Neural cell (in vitro differentiated cells): Measurements from ENCODE around the gene YY1AP1. TPM values are rescaled to one million over a fixed set of nuclear protein-coding genes. Genes with fewer than 3 reads are reported as not detected.
"Not testable (repeated sequence)": the region's sequence is repeated elsewhere in the genome, so short reads cannot be mapped to it uniquely, and the experiment has no call there.

Source experiments
- H2AFZ ChIP-seq: fragments of 200-600, 300-800 bp; sonication (generic), shearing (Covaris generic); 2 replicates; pipeline ENCODE4 v1.6.0; 2014; ENCODE audit warnings: low read depth, mild to moderate bottlenecking, antibody characterized with exemption, low read length, moderate library complexity
- H3F3A ChIP-seq: fragments of 200-600 bp; shearing (Covaris generic); 2 replicates; pipeline ENCODE4 v1.6.1; 2016; ENCODE audit warnings: mild to moderate bottlenecking, moderate library complexity, mixed read lengths, antibody characterized with exemption, low read length; ENCODE audit not compliant: insufficient read depth, poor library complexity, severe bottlenecking
- H3K27ac ChIP-seq: fragments of 200-600, 300-800 bp; sonication (generic), shearing (Covaris generic); 2 replicates; pipeline ENCODE4 v1.5.1; 2014; ENCODE audit warnings: mild to moderate bottlenecking, low read length, moderate library complexity
- H3K27me3 ChIP-seq: fragments of 300-800, 200-600 bp; sonication (generic), shearing (Covaris generic); 2 replicates; pipeline ENCODE4 v1.6.0; 2014; ENCODE audit warnings: mild to moderate bottlenecking, low read depth, low read length, moderate library complexity; ENCODE audit not compliant: insufficient read depth
- H3K36me3 ChIP-seq: fragments of 300-800, 200-600 bp; sonication (generic), shearing (Covaris generic); 2 replicates; pipeline ENCODE4 v1.5.1; 2014; ENCODE audit warnings: mild to moderate bottlenecking, antibody characterized with exemption, low read length, moderate library complexity; ENCODE audit not compliant: insufficient read depth
- H3K4me2 ChIP-seq: fragments of 300-800, 200-600 bp; sonication (generic), shearing (Covaris generic); 2 replicates; pipeline ENCODE4 v1.6.0; 2014; ENCODE audit warnings: mild to moderate bottlenecking, low read length
- H3K4me3 ChIP-seq: fragments of 300-800, 200-600 bp; sonication (generic), shearing (Covaris generic); 2 replicates; pipeline ENCODE4 v1.5.1; 2014; ENCODE audit warnings: mild to moderate bottlenecking, low read length, moderate library complexity
- H3K79me2 ChIP-seq: fragments of 200-600 bp; shearing (Covaris generic); replicated peaks from 2 replicates; pipeline ENCODE4 v1.6.0; 2014; ENCODE audit warnings: mild to moderate bottlenecking, low read length, moderate library complexity; ENCODE audit not compliant: insufficient read depth
- H3K9ac ChIP-seq: fragments of 300-800, 200-600 bp; sonication (generic), shearing (Covaris generic); 2 replicates; pipeline ENCODE4 v1.6.1; 2016; ENCODE audit warnings: mild to moderate bottlenecking, low read length, mixed read lengths
- H3K9me2 ChIP-seq: fragments of 200-600 bp; shearing (Covaris generic); 2 replicates; pipeline ENCODE4 v1.6.1; 2016; ENCODE audit warnings: mild to moderate bottlenecking, low read length, mixed read lengths; ENCODE audit not compliant: insufficient read depth
- H3K9me3 ChIP-seq: fragments of 200-600, 300-800 bp; sonication (generic), shearing (Covaris generic); 2 replicates; pipeline ENCODE4 v1.6.1; 2016; ENCODE audit warnings: mild to moderate bottlenecking, mixed run types, low read length, moderate library complexity, mixed read lengths
- H4K20me1 ChIP-seq: fragments of 200-600 bp; shearing (Covaris generic); 2 replicates; pipeline ENCODE4 v1.6.1; 2016; ENCODE audit warnings: mild to moderate bottlenecking, mixed run types; ENCODE audit not compliant: insufficient read depth
- EP300 ChIP-seq: fragments of 450-650 bp; conservative IDR thresholded peaks from 2 replicates; pipeline ENCODE4 v1.6.1; 2014; ENCODE audit warnings: antibody characterized with exemption, mild to moderate bottlenecking, moderate library complexity; ENCODE audit not compliant: poor library complexity, severe bottlenecking
- EZH2 ChIP-seq: fragments of 200-600, 300-800 bp; shearing (Covaris generic), sonication (generic); IDR thresholded peaks from 2 replicates; pipeline ENCODE4 v1.6.1; 2014; ENCODE audit warnings: antibody characterized with exemption, low read length, borderline replicate concordance, mild to moderate bottlenecking; ENCODE audit not compliant: insufficient read depth, poor library complexity, severe bottlenecking
- POLR2AphosphoS5 ChIP-seq: IDR thresholded peaks from 2 replicates; pipeline ENCODE4 v1.6.1; 2012
- RAD21 ChIP-seq: fragments of 450-650 bp; conservative IDR thresholded peaks from 2 replicates; pipeline ENCODE4 v1.6.1; 2014; ENCODE audit warnings: antibody characterized with exemption, mild to moderate bottlenecking, moderate library complexity
- SMC3 ChIP-seq: fragments of 450-650 bp; conservative IDR thresholded peaks from 2 replicates; pipeline ENCODE4 v1.6.1; 2014; ENCODE audit warnings: antibody characterized with exemption, mild to moderate bottlenecking, moderate library complexity; ENCODE audit not compliant: poor library complexity
- TAF1 ChIP-seq: IDR thresholded peaks from 2 replicates; pipeline ENCODE4 v1.6.1; 2012; ENCODE audit warnings: low read depth
- polyA plus RNA-seq: library from polyadenylated mRNA; depleted of rRNA; stranded (reverse); fragments of >200 nt; gene quantifications from 2 replicates; pipeline ENCODE4 v1.2.3, GENCODE V29; 2014
- TF ChIP-seq, protein P1 (sequence below): IDR thresholded peaks from 2 replicates; pipeline ENCODE4 v1.6.1; 2012; ENCODE audit warnings: borderline replicate concordance

The YY1AP1 gene
- polyA plus RNA-seq, 1 donor from 2014 or later, result 44.0 TPM

DNA sequence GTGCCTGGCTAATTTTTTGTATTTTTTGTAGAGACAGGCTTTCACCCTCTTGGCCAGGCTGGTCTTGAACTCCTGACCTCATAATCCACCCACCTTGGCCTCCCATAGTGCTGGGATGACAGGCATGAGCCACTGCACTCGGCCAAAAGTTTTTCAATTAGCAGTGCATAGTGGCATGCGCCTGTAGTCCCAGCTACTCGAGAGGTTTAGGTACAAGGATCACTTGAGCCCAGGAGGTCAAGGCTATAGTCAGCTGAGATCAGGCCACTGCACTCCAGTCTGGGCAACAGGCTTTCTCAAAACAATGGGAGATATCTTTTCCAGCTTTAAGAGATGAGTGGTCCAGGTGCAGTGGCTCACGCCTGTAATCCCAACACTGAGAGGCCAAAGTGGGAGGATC lies 31.1 kb upstream of the YY1AP1 start:
- H3K27me3 ChIP-seq, result no peaks in the 10 kb centered on the region
- H2AFZ ChIP-seq, result no peak overlapping the region
- peak overlapping the region; percentile 95 for H3K27ac ChIP-seq
- TF ChIP-seq, protein P1, sequence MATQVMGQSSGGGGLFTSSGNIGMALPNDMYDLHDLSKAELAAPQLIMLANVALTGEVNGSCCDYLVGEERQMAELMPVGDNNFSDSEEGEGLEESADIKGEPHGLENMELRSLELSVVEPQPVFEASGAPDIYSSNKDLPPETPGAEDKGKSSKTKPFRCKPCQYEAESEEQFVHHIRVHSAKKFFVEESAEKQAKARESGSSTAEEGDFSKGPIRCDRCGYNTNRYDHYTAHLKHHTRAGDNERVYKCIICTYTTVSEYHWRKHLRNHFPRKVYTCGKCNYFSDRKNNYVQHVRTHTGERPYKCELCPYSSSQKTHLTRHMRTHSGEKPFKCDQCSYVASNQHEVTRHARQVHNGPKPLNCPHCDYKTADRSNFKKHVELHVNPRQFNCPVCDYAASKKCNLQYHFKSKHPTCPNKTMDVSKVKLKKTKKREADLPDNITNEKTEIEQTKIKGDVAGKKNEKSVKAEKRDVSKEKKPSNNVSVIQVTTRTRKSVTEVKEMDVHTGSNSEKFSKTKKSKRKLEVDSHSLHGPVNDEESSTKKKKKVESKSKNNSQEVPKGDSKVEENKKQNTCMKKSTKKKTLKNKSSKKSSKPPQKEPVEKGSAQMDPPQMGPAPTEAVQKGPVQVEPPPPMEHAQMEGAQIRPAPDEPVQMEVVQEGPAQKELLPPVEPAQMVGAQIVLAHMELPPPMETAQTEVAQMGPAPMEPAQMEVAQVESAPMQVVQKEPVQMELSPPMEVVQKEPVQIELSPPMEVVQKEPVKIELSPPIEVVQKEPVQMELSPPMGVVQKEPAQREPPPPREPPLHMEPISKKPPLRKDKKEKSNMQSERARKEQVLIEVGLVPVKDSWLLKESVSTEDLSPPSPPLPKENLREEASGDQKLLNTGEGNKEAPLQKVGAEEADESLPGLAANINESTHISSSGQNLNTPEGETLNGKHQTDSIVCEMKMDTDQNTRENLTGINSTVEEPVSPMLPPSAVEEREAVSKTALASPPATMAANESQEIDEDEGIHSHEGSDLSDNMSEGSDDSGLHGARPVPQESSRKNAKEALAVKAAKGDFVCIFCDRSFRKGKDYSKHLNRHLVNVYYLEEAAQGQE, result no peak
- TF ChIP-seq EP300, result no peak
- no peak for TF ChIP-seq EZH2
- no peak for TF ChIP-seq TAF1
- no peak overlapping the region for H3K4me3 ChIP-seq
- no peaks in the 10 kb centered on the region for H3K36me3 ChIP-seq
- H3K9me2 ChIP-seq, result no peaks in the 10 kb centered on the region
- H3F3A ChIP-seq, result peaks cover 11% of the 10 kb centered on the region
- no peaks in the 10 kb centered on the region for H3K9me3 ChIP-seq
- H4K20me1 ChIP-seq, result no peaks in the 10 kb centered on the region
- no peak overlapping the region for H3K9ac ChIP-seq
- no peaks in the 10 kb centered on the region for H3K79me2 ChIP-seq
- no peak overlapping the region for H3K4me2 ChIP-seq

DNA sequence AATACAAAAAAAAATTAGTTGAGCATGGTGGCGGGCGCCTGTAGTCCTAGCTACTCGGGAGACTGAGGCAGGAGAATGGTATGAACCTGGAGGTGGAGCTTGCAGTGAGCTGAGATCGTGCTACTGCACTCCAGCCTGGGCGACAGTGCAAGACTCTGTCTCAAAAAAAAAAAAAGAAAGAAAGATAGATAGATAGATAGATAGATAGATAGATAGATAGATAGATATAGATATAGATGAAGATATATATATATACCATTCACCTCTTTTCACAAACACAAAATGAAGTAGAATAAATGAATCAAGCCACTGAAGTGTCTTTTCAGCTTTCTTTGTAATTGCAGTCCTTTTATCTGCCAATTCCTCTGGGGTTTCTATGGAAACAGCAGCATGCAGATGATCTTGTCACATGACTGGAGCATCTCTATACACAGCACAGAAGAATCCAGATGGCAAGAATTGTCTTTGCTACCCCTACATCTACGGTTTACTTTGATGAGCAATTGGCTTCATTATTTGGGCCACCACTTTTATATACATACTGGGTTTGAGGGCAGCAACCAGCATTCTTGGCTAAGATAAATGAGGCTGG lies 30.0 kb upstream of the YY1AP1 start:
- peak overlapping the region; percentile 50 for H3K9ac ChIP-seq
- H4K20me1 ChIP-seq, H3K9me3 ChIP-seq, H3K9me2 ChIP-seq, H3K27me3 ChIP-seq, H3K36me3 ChIP-seq, H3K79me2 ChIP-seq: not testable (repeated sequence)
- peaks cover 11% of the 10 kb centered on the region for H3F3A ChIP-seq
- H3K4me3 ChIP-seq, result peak overlapping the region; percentile 43
- H3K4me2 ChIP-seq, result peak overlapping the region; percentile 44
- H2AFZ ChIP-seq, result peak overlapping the region; percentile 56
- H3K27ac ChIP-seq, result peak overlapping the region; percentile 95

DNA sequence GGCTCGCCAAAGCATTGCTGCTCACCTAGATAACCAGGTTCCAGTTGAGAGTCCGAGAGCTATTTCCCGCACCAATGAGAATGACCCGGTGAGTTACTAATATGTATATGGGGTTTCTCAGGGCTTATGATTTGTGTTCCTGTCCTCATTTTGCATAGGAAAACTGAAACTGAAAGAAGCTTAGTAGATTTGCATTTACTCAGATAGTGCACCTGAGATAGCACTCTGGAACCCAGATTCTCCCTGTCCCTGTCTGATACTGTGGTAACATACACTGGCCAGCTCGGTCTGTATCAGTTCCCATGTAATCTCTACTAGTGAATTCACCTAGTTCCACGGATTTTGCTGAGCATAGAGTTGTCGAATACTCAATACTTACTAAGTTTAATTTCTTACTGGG lies 28.5 kb upstream of the YY1AP1 start:
- H4K20me1 ChIP-seq, result no peaks in the 10 kb centered on the region
- no peak overlapping the region for H2AFZ ChIP-seq
- H3K27ac ChIP-seq, result peak overlapping the region; percentile 95
- H3K79me2 ChIP-seq, result no peaks in the 10 kb centered on the region
- no peak overlapping the region for H3K9ac ChIP-seq
- peaks cover 11% of the 10 kb centered on the region for H3F3A ChIP-seq
- H3K4me3 ChIP-seq, result no peak overlapping the region
- TF ChIP-seq RAD21 (no peak), POLR2AphosphoS5 (no peak), EP300 (no peak), SMC3 (no peak), EZH2 (no peak)
- H3K36me3 ChIP-seq, result no peaks in the 10 kb centered on the region
- no peaks in the 10 kb centered on the region for H3K27me3 ChIP-seq
- no peak overlapping the region for H3K4me2 ChIP-seq
- H3K9me2 ChIP-seq, result no peaks in the 10 kb centered on the region
- no peaks in the 10 kb centered on the region for H3K9me3 ChIP-seq
